ENCODE measurements around the gene ACTN2.

ACTN2 gene

DNA sequence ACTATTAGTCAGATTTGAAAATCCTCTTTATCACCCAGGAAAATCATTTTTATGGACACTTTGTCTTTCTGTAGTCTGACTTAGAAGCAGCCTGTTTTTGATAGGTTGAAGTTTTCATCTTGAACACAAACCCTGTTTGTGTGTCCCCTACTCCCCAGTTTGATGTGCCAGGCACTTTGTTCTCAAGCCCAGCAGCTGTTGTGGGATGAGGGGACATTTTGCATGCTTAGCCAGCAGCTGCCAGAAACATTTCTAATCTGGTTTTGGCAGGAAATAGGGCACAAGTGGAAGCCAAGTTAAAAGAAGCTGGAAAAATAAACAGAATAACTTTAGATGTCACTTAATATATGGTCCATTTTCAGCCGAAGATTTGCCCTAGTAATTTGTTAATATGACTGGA lies 29.9 kb downstream of the ACTN2 start:
- Histone ChIP-seq H3K4me3 (ENCODE audit: insufficient read depth, low read length, poor library complexity, severe bottlenecking) (no peak overlapping the region), H3K9ac (ENCODE audit: low read length) (no peak overlapping the region), H4K20me1 (ENCODE audit: low read depth, low read length) (no peaks in the 10 kb centered on the region), H3K4me2 (ENCODE audit: low read depth, low read length, poor library complexity, severe bottlenecking) (no peak overlapping the region), H3F3A (ENCODE audit: insufficient read depth) (no peaks in the 10 kb centered on the region), H3K9me2 (replicated peaks; ENCODE audit: insufficient read depth, low read length) (no peaks in the 10 kb centered on the region), H3K79me2 (ENCODE audit: insufficient read depth, low read length) (no peaks in the 10 kb centered on the region), H3K9me3 (ENCODE audit: insufficient read depth, low read length) (no peaks in the 10 kb centered on the region), H2AFZ (ENCODE audit: low read depth, low read length, severe bottlenecking) (no peak overlapping the region), H3K27ac (ENCODE audit: low read depth, low read length) (no peak overlapping the region), H3K27me3 (ENCODE audit: low read length) (no peaks in the 10 kb centered on the region), H3K36me3 (ENCODE audit: low read length) (no peaks in the 10 kb centered on the region)
- no peak for TF ChIP-seq EZH2phosphoT487 (conservative IDR thresholded peaks at IDR 0.05; ENCODE audit: low read length)
- TF ChIP-seq, protein P1, sequence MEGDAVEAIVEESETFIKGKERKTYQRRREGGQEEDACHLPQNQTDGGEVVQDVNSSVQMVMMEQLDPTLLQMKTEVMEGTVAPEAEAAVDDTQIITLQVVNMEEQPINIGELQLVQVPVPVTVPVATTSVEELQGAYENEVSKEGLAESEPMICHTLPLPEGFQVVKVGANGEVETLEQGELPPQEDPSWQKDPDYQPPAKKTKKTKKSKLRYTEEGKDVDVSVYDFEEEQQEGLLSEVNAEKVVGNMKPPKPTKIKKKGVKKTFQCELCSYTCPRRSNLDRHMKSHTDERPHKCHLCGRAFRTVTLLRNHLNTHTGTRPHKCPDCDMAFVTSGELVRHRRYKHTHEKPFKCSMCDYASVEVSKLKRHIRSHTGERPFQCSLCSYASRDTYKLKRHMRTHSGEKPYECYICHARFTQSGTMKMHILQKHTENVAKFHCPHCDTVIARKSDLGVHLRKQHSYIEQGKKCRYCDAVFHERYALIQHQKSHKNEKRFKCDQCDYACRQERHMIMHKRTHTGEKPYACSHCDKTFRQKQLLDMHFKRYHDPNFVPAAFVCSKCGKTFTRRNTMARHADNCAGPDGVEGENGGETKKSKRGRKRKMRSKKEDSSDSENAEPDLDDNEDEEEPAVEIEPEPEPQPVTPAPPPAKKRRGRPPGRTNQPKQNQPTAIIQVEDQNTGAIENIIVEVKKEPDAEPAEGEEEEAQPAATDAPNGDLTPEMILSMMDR (IDR thresholded peaks at IDR 0.05; ENCODE audit: insufficient read depth, low read length, poor library complexity, severe bottlenecking), result no peak

DNA sequence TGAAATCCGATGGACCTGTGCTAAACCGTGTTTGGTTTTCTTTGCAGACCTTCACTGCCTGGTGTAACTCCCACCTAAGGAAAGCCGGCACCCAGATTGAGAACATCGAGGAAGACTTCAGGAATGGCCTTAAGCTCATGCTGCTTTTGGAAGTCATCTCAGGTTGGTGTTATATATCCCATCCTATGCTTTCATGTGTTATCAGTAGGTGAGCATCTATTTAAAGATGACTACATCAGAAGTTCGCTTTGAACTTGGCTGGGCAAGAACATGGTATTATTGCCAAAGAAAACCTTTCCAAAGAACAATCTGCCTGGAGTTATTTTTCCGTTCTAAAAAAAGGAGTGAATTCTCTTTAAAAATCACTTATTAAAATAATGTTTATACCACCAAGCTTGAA lies 31.5 kb downstream of the ACTN2 start:
- Histone ChIP-seq H3K9ac (ENCODE audit: low read length) (no peak overlapping the region), H3K27me3 (ENCODE audit: low read length) (no peaks in the 10 kb centered on the region), H3K79me2 (ENCODE audit: insufficient read depth, low read length) (no peaks in the 10 kb centered on the region), H3K9me2 (replicated peaks; ENCODE audit: insufficient read depth, low read length) (no peaks in the 10 kb centered on the region), H4K20me1 (ENCODE audit: low read depth, low read length) (no peaks in the 10 kb centered on the region), H3K4me3 (ENCODE audit: insufficient read depth, low read length, poor library complexity, severe bottlenecking) (no peak overlapping the region), H3F3A (ENCODE audit: insufficient read depth) (no peaks in the 10 kb centered on the region), H2AFZ (ENCODE audit: low read depth, low read length, severe bottlenecking) (no peak overlapping the region), H3K27ac (ENCODE audit: low read depth, low read length) (no peak overlapping the region), H3K4me2 (ENCODE audit: low read depth, low read length, poor library complexity, severe bottlenecking) (no peak overlapping the region), H3K9me3 (ENCODE audit: insufficient read depth, low read length) (no peaks in the 10 kb centered on the region), H3K36me3 (ENCODE audit: low read length) (no peaks in the 10 kb centered on the region)
- TF ChIP-seq, protein P1 (IDR thresholded peaks at IDR 0.05; ENCODE audit: insufficient read depth, low read length, poor library complexity, severe bottlenecking), result no peak
- TF ChIP-seq EZH2phosphoT487 (conservative IDR thresholded peaks at IDR 0.05; ENCODE audit: low read length), result no peak

DNA sequence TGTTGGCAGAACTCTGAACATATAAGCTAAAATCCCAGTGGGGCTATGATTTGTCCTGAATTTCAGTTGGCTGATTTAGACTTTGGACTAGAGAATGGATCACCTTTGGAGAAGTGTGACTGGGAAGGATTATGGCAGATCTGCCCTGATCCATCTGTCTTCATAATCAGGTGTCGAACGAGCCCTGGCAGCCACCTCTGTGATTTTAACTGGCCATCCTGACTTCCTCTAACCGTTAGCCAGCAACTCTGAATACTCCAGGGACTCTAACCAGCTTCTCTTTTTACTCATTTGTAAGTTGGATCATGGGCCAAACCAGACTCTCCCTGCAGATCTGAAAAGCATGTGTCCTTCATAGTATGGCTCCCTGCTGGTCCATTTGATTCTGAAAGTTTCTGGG lies 32.0 kb downstream of the ACTN2 start:
- Histone ChIP-seq H3K36me3 (ENCODE audit: low read length) (no peaks in the 10 kb centered on the region), H3K4me3 (ENCODE audit: insufficient read depth, low read length, poor library complexity, severe bottlenecking) (no peak overlapping the region), H3K4me2 (ENCODE audit: low read depth, low read length, poor library complexity, severe bottlenecking) (no peak overlapping the region), H3K9ac (ENCODE audit: low read length) (no peak overlapping the region), H3K9me3 (ENCODE audit: insufficient read depth, low read length) (no peaks in the 10 kb centered on the region), H3K27ac (ENCODE audit: low read depth, low read length) (no peak overlapping the region), H4K20me1 (ENCODE audit: low read depth, low read length) (no peaks in the 10 kb centered on the region), H3K27me3 (ENCODE audit: low read length) (no peaks in the 10 kb centered on the region), H3F3A (ENCODE audit: insufficient read depth) (no peaks in the 10 kb centered on the region), H3K79me2 (ENCODE audit: insufficient read depth, low read length) (no peaks in the 10 kb centered on the region), H3K9me2 (replicated peaks; ENCODE audit: insufficient read depth, low read length) (no peaks in the 10 kb centered on the region), H2AFZ (ENCODE audit: low read depth, low read length, severe bottlenecking) (no peak overlapping the region)
- TF ChIP-seq, protein P1 (IDR thresholded peaks at IDR 0.05; ENCODE audit: insufficient read depth, low read length, poor library complexity, severe bottlenecking), result no peak
- TF ChIP-seq EZH2phosphoT487 (conservative IDR thresholded peaks at IDR 0.05; ENCODE audit: low read length), result no peak
